Pons (tissue), 1 donor: ENCODE data around the gene MRNIP.

ENCODE experiments used
- DNase-seq: peaks from one replicate; pipeline ENCODE4 v3.0.0-alpha.2; 2016; ENCODE audit warnings: low spot score

MRNIP gene

DNA sequence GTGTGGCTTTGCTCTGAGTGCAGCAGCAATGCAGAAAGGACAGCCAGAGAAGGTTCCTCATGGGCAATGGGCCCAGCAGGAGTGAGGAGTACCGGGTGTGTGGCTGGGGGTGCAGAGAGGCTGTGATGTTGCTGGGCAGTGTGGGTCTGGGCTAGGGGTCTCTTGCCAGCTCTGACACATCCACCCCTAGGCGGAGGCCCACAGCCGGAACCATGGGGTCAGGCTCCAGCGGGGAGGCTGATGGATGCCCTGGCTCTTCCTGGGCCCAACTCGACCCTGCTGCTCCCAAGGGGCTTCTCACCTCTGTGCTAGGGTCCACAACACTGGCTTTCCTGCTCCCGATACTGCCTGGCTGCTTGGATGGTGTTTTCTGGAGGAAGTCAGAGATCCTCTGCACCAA, 29.2 kb upstream of the MRNIP start:
- DNase-seq: no peak

DNA sequence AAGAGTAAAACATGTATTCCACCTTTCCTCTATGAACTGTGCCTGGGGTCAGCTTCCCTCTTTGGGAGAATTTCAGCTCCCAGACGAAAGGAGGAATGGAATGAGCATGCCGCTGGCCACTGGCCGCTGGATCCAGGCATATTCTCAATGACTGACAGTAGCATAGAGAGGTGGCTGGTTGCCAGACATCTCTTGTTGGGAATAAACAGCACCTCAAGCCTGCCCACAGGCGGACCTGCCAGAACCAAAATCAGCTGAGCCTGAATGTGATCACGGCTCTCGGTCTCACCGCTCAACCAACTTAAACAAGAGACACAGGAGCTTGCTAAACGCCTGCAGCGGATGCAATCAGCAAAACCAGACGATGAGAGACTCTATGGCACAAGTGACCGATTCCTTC, 28.5 kb upstream of the MRNIP start:
- no peak for DNase-seq

DNA sequence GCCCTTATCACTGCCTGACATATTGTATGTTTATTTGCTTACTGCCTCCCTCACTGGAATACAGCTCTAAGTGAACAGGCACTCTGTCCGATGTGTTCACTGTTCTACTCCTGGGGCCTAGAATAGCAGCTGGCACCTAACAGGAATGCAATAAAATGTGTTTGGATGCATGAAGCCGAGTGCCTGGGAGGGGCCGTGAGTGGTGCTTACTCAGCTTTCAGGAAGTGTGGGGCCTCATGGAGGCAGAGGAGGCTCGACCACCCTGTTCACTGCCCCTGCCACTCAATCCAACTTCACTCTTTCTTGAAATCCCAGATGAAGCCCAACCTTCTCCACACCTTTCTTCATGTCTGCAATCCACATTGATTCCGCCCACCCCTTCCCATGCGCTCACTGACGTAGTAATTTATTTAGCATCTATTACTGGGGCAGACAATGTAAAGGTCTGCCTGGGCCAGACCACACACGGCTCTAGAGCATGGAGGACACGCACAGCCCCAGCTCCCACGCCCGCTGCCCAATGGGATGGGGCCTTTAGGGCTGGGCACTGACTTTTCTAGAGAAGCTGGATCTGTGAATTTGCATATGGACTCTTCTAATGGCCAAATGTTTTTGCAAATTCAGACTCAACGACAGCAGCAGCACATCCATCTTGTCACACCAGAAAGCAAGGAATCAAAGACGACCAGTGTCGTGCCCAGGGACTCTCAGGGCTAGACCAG, 27.7 kb upstream of the MRNIP start:
- DNase-seq: no peak

DNA sequence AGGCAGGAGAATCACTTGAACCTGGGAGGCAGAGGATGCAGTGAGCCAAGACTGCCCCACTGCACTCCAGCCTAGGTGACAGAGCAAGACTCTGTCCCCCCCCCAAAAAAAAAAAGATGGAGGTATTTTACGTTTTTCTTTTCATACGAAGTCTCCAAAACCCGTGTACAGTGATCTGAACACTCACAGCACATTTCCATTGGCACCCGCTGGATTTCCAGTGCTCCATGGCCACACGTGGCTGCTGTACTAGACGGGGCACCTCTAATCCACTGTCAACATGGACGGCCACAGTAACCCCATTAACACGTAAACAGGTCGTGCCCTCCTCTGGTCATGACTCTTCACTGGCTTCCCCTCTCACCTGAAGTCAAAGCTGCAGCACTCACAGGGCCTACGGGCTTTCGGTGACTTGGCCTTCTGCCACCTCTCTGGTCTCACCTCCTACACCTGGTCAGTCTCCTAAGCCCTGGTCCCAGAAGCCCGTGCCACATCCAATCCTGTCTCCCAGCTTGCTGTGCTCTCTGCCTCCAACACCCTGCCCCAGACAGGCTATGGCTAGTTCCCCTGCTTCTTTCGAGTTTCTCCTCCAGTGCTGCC, 27.0 kb upstream of the MRNIP start:
- DNase-seq: no peak

DNA sequence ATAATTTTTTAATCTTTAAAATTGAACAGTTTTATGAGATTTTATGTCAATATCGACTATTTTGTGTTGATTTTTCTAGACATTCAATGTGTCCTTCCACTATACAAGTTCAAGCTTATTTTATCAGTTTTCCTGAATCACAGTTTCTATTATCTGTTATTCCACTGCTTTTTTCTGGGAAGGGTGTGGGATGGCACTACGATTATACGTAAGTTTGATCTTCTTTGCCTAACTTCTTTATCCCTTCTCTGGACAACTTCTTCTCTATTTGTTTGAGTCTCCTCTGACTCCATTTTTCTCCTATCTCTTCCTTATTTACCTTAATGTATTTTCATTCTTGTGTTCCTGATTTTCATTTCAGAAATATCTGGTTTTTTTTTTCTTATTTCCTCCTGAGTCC, 24.5 kb upstream of the MRNIP start:
- no peak for DNase-seq

DNA sequence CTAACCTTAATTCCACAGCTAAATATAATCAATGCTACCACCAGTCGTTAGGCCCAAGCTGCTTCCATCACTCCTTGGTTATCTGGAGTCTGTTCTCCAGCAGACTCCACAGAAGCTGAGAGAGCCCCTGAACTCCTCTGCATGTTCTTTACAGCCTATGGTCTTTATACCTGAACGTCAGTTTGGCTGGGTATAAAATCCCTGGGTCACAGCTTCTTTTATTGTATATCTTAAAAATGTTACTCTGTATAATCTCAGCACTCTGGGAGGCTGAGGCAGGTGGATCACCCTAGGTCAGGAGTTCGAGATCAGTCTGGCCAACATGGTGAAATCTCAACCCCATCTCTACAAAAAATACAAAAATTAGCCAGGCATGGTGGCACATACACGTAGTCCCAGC, 23.7 kb upstream of the MRNIP start:
- DNase-seq: no peak

DNA sequence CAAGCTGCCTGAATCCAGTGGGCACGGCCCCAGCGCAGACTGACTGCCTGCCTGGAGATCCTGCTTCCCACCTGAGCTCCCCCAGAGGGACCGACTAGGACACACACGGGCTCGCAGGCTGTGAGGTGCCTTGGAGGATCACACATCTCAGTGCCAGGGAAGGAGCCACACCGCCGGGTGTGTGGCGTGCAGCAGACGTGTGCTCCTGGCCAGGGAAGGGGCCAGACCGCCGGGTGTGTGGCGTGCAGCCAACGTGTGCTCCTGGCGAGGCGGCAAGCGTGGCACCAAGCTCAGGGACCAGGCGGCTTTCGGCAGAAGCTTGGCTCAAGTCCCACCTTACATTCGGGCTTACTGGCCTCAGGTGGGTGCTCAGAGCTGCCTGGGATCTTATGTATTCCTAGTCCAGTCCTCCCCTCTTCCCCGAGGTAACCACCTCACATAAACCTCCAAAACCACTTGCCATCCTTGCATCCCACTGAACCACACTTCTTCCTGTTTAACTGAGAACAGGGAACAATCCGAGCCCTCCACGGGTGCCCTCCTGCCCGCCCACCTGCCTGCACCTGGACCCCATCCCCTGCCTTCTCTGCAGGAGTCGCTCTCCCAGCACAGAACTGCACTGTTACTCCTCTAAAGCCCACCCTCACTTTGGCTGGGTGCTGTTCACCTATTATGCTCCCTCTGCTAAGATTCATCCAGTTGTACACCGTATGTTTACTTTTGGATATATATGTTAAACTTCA, 22.4 kb upstream of the MRNIP start:
- DNase-seq: no peak

DNA sequence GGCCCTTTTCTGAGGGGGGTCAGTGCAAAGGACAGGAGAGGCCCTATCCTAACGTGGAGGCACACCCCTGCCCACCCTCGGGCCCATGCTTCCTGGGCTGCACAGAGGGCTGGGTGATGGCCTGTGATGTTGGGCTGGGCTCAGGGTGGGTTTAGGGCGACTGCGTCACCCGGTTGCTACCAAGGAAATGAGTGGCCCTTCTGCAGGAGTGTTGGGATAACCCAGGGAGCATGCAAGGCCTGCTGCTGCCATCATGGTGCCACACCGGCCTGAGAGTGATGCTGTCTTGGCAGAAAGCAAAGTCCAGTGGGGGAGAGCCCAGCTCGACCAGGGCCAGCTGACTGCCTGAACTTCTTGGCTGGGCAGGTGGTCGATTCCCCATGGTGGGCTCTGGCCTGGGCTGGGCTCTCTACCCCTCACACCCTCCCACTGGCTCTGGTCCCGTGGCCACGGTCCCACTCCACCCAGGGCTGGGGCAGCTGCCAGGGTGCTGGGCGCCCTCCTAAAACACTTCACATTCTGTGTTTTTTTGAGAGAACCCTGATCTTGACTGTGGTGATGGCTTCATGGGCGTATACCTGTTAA, 21.5 kb upstream of the MRNIP start:
- DNase-seq: no peak

DNA sequence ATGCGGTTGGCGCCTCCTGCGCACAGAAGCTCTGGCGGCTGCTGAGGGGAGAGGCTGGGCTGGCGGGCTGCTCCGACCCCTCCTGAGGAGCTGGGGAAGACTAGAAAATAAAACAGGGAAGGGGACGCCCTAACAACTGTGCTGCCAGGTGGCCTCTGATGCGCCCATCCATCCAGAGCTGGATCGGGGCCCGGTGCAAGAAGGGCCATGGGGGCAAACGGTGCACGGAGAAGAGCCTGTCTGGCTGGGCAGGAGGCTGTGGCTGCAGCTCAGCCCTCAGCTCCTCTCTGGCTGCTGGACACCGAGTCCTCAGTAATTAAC, 21.0 kb upstream of the MRNIP start:
- DNase-seq: no peak

DNA sequence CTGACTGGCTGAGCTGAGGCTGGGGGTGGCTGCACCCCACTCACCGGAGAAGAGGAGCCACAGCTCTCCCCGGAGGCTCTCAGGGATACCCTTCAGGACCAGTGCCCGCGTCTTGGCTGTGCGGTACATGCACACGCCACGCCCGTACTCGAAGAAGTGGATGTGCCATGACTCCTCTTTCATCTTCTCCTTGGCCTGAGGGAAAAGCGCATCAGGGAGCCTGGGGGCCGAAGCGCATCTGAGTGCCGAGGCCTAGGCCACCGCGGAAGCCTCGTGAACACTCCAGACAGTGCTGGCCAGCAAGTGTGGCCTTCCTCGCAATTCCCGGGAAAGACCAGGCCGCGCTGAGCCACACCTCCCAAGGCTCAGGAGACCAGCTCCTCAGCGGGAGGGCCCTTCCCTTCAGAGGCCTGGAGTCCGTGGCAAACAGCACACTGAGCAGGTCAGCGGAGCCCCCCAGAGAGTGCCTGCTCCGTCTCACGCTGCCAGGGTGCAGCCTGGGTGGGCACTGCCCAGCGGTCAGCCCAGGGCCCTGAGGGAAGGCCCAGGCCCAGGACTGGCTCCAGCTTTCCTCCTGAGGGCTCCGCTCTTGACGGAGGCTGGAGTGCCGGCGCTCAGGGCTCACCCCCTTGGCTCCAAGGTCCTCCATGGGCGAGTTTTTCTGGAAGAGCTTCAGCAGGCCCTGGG, 20.5 kb upstream of the MRNIP start:
- DNase-seq: no peak

DNA sequence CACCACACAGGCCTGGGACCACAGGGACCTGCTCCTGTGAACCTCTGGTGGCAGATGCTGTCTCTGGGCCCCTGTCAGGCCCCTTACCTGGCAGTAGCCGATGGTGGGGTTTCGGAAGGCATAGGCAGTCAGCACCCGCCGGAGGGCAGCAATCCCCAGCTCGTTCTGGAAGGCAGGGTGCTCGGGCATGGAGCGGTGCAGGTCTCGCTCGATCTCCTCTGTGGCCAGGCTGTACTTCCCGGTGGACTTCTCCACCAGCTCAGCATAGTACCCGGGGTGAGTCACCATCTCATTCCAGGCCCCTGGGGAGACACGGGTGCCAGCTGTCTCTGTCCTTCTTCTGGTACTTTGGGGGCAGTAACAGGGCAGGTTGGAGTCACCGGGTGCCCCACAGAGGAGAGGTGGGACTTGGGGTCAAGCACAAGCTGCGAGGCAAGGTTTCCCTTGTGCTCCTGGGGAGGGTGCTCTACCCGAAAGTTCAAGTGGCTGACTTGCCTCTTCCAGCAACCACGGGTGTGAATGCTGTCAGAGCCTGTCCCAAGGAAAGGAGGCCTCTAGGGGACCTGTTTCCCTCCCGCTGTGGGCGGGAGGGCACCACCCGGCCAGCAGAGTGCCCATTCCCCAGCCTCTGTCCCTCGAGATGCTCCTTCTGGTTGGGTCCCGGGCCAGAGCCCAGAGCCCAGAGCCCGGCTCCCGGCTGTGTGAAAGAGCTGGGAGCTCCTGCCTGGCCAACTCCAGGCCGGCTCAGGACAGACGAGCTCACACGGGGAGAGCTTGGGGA, 19.8 kb upstream of the MRNIP start:
- DNase-seq: no peak

DNA sequence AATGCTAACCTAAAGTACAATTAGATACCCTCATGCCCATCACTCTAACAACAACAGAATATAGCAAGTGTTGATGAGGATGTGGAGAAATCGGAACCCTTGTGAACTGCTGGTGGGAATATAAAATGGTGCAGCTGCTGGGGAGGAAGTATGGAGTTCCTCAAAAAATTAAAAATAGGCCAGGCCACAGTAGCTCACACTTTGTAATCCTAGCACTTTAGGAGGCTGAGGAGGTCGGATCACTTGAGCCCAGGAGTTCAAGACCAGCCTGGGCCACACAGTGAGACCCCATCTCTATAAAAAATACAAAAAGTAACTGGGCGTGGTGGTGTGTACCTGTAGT, 18.0 kb upstream of the MRNIP start:
- DNase-seq: peak; percentile 37

DNA sequence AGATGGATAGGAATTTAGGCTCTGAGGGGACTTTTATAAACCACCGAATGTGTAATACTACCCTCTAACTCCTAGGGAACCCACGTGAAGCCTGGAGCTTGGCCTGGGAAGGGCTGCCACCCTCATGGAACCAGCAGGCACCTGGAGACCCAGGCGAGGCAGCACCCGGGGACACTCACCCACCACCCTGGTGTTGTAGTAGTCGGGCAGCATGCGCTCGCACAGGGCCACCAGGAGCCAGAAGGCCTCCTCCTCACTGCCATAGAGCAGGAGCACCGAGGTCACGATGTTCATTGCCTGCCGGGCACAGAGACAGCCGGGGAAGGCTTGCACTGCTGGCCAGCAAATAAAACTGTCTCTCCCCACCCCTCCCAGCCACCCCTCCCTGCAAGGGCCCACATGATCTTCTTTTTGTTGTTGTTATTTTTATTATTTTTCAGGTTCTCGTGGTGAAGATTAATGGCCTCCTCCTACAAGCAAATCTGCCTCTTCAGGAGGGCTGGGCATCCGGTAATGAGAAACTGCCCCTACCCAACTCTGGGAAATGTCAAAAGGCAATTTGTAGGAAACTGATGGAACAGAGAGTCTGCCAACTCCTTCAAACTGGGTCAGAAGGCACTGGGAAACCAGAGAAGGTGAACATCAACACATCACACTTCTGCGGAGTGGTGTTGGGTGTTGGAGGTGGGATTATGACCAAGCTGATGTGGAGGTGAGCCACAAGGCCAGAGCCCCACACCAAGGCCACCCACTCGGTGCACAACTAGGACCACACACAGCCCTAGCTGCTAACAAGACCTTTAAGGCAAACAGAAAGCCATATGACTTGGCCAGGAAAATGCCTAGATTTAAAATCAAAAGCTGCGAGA, 17.4 kb upstream of the MRNIP start:
- DNase-seq: no peak

DNA sequence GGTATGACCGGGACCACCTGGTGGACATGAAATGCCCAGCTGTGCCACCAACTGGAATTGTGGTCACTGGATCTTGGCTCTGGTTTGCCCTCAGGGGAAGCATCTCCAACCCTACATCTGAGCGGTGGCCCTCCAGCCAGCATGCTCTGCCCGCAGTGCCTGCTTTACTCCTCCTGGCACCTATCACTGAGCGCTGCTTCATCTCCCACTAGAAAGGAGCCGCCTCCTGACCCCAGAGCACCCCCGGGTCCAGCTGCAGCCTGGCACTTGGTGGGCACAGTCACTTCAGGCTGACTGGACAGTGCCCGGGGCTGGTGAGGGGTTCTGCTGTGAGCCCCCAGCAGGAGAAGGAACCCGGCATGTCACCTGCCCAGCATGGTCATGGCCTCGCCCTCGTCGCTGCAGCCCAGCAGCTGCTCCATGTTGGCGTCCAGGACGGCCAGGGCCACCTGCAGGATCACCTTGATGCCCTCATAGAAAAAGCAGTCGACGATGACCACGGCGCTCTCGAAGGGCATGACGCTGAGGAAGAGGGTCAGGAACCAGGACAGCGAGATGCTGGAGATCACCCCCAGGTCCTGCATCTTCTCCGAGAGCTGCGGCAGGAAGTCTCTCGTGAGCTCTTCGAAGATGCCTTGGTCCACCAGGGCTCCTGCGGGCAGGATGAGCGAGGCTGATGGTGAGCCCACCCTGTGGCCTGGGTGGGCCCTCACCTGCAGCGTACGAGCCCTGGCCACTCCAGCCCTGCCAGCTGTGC, 16.1 kb upstream of the MRNIP start:
- no peak for DNase-seq

DNA sequence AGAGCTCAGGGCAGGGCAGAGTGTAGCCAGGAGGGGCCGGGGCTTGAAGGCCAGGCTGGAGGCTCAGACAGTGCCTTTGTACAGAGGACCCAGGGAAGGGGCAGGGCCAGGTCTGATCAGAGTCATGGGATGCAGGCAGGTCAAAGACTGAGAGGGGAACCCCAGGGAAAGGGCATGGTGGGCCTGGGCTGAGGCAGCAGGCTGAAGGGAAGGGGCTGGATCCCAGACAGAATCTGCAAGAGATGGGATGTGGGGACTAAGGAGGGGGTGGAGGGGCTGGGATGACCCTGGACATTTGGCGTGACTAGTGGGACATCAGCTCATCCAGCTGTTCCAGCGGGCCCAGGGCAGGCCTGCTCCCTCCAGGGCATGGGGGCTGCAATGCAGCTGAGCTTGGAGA, 15.5 kb upstream of the MRNIP start:
- DNase-seq: no peak

DNA sequence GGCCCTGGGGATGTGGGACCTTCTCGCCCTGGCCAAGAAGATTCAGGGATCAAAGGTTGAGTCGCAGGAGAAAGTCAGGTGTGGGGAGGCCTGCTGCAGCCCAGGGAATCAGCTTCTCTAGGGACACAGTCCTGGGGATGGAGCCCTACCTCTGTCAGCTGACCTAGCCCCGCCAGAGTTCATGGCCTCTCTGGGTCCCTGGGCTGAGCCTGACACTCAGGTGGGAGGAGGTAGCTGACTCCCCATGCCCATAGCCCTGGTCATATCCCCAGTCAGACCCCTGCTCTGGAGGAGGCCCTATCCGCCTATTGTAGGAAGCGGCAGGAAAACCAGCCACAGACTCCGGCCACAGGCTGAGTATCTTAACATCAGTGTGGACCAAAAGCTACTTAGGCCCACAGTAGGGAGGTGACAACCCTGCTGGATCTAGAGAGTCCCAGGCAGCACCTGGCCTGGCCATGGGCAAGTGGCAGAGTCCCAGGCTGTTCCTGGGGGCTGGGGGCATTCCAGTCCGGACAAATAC, 15.0 kb upstream of the MRNIP start:
- no peak for DNase-seq

DNA sequence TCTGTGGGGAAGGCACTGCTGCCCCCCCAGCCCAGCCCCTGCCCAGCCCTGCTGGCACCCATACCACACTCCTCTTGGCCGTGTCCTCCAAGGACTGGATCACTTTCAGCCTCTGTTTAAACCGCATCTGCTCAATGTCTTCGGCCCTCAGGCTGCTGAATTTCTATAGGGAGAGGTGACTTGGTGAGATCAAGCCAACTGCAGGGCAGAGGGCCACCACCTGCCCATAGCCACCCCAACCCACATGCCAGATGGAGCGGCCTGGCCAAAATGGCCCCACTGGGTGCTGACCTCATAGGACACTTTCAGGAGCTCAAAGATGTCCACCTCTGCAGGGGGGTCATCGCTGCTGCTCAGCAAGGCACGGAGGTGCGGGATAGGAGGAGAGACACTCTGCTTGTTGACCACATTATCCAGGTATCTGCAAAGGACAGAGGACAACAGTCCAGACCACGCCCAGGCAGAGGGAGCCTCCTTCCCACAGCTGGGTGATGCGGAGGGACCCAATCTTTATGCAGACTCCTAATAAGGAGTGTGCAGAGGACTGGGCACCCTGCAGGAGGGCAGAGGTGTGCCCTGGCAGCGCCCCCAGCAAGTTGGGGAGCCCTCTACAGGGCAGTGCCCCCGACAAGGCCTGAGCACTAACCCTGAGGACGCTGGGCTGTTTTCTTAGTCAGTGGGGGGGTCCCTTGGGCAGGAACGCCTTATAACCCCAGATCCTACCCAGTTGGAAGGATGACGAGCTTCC, 14.4 kb upstream of the MRNIP start:
- DNase-seq: no peak

DNA sequence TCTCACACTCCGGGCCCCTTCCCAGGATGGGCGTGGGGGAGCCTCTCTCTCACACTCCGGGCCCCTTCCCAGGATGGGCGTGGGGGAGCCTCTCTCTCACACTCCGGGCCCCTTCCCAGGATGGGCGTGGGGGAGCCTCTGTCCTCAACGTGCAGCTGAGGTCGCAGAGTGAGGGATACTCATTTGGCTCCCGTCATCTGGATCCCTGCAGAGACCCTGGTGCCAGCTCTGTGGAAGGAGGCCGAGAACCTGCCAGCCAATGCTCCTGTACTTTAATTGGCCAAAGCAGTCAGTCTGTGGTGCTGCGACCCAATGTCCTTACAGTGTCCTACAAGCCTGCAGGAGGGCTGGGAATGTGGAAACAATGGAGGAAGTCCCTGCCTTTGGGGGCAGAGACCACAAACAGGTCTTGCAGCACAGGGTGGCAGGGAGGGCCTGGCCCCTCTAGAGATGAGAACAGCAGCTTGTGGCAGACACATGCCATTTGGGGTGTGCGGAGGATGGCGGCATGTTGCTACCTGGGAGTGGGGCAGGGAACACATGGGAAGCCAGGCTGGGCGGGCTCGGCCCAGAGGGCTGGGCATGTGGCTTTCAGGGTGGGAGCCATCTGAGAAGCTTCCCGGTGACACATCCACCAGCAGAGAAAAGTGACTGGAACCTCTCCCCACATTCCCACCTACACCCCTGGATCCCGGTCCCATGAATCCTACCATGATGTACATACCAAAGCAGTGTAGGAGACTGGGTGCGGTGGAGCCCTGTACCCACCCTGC, 13.6 kb upstream of the MRNIP start:
- DNase-seq: no peak
